CMK (cell line): Measurements from ENCODE around the gene ABCF2.

Experiments used
- DNase-seq: peaks from one replicate; pipeline ENCODE4 v3.0.0-alpha.2; 2010; ENCODE audit warnings: low read depth

The ABCF2 gene

GRCh38 chr7:151242159-151243044 lies 15.4 kb upstream of the ABCF2 start:
- no peak for DNase-seq

- DNase-seq: no peak
These were observed 14.7 kb upstream of the ABCF2 start for GRCh38 chr7:151241755-151242096.

GRCh38 chr7:151240942-151241754 lies 14.1 kb upstream of the ABCF2 start:
- DNase-seq: no peak

DNA sequence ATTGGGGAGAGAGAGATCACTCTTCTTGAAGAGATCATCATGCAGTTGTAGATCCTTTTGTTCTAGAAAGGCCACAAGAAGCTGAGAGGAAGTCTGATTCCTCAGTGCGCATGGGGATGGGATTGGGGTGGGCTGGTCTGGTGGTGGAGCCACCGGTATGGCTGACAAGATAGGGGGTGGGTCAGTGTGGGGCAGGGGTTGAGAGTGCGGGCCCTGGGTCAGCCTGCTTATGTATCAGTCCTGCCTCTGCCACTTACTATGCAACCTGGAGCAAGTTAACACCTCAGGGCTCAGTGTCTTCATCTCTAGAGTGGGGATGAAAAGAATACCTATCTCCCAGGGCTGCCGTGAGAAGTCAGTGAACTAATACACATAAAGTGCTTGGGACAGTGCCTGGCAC lies 13.5 kb upstream of the ABCF2 start:
- no peak for DNase-seq

GRCh38 chr7:151239837-151240459 lies 12.9 kb upstream of the ABCF2 start:
- no peak for DNase-seq

GRCh38 chr7:151238924-151239836 lies 12.2 kb upstream of the ABCF2 start:
- DNase-seq: no peak

- no peak for DNase-seq
These were observed 11.3 kb upstream of the ABCF2 start for GRCh38 chr7:151238190-151238810.

- DNase-seq: no peak
These were observed 10.5 kb upstream of the ABCF2 start for GRCh38 chr7:151237244-151238189.

- no peak for DNase-seq
These were observed 9.4 kb upstream of the ABCF2 start for GRCh38 chr7:151236406-151236805.

- no peak for DNase-seq
These were observed 8.2 kb upstream of the ABCF2 start for GRCh38 chr7:151235091-151235787.

- no peak for DNase-seq
These were observed 6.8 kb upstream of the ABCF2 start for GRCh38 chr7:151233804-151234203.

DNA sequence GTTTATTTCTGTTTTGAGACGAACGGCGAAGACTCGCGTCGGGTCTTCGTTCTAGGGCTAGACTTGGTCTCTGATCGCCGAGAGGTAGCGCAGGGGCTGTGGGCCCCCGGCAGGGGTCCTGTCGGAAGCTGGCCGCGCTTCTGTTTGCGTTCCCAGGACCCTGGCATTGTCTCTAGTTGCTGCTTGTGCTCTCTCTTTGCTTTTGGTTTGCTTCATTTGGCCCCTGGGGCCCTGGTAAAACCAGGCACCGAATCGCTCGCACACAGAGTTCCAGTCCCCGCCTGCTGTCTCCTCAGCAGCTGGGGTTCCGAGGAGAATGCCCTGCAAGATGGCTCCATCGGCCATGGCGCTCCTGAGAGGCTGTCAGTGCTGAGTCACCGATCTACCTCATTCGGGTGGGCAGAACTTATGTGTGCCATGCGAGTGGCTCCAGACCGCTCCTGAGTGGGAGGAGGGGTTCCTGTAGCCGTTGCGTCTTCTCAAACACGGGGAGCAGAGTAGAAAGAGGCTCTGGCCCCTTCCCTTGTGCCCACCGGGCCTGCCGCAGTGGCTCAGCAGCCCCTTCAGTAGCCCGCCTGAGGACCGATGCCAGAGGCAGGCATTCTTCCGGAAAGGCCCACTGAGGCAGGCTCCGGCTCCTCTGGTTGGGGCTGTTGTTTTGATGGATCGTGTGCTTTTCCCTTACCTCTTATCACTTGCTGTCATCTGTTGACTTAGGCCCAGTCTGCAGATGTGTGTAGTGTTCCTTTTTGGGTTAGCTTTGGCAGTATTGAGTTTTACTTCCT lies 6.1 kb upstream of the ABCF2 start:
- no peak for DNase-seq

DNA sequence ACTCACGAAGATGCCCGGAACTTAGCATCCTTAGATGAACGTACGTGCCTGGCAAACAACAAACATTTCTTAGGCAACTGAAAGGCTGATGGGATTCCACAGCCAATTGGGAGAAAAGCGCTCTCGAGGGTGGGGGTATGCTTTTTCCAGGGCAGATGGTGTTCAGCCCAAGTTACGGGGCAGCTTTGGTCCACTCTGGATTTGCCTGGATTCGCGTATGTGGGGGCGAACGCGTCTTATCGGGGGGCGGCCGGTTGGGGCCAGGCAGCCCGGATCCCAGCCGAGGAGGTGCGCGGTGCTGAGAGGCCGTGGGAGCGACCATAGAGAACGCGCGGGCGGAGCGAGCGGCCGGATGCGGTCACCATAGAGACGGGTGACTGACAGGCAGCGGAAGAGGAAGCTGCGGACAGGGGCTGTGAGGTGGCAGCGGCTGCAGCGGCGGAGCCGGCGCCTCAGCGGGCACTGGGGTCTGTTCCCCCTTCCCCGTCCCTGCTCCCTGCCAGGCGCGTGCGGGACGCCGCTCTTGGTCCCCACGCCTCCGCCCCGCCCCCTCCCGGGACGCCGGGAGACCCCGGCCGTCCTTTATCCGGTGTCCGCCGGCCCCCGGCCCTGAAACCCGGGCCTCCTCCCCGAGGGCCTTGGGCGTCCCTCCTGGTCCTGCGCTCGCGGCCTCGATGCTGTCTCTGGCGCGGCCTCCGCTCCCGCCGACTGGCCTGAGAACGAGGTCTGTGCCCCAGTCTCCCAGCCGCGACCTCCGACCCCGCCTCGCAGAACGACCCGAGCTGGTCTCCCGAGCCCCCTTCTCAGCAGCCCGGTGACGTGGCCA lies 5.3 kb upstream of the ABCF2 start, which contains the start of gene CHPF2:
TSS of gene CHPF2 (plus strand) at position 393 of the 826 bp plus-strand sequence. CDS start 1,529 bp downstream, outside the sequence.
- DNase-seq: peak; percentile 74

DNA sequence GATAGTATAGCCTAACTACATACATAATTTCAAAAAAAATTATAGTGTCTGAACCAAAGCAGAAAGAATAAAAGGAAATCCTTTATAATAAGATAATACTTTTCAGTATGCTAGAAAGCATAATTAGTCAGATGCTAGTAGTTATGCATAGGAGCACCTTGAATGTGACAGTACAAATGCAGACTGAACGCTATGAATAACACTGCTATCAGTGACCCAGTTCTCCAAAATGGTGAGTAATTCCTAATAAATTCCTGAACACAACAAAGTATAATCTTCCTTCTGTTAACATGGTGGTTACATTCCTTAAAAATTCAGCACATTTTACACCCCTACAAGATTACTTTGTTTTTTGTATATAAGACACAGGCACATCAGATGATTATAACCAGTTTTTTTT lies 4.1 kb upstream of the ABCF2 start:
- DNase-seq: no peak

GRCh38 chr7:151229249-151229648 lies 2.2 kb upstream of the ABCF2 start:
- DNase-seq: no peak

DNA sequence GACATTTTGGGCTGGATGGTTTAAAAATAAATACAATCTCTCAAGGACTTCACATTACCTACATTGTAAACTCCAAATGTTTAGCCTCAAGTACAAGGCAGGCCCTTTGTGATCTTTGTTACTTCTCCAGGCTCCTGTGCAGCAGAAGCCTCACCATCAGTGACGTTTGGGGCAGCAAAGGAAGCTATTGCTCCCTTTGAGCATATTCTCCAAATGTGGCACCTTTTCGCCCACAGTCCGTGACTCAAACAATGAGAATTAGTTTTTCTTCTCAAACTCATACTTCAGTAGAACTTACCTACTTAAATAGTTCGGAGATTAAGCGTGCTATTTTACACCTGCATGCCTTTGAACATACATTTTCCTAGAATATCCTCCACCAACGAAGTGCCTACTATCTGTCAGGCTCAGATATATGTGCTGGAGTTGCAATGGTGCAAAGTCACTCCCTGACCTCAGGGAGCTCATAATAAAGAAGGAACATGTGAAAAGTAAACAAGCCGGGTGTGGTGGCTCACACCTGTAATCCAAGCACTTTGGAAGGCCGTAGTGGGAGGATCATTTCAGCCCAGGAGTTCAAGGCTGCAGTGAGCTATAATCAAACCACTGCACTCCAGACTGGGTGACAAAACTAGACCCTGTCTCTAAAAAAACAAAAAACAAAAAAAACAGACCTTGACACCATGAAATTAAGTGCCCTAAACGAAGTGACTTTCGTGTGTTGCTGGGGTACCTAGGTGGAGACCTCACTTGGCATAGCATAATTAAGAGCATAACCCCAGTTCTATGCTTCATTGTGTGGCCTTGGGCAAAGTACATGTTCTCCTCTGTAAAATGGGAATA lies 1.2 kb upstream of the ABCF2 start:
- no peak for DNase-seq

GRCh38 chr7:151226560-151226874 lies 488 bp downstream of the ABCF2 start:
- no peak for DNase-seq
